DMS 273 (cell line): ENCODE data around the gene IQCH.
"Not testable (repeated sequence)": the region's sequence is repeated elsewhere in the genome, so short reads cannot be mapped to it uniquely, and the experiment has no call there.

Source experiments
- DNase-seq: peaks from one replicate; lab custom pipeline; 2025; ENCODE audit not compliant: unreplicated experiment; lab: John Stamatoyannopoulos, UW

Gene IQCH

GRCh38 chr15:67350042-67350441 is 95.5 kb downstream of the IQCH start:
- DNase-seq, result no peak

DNA sequence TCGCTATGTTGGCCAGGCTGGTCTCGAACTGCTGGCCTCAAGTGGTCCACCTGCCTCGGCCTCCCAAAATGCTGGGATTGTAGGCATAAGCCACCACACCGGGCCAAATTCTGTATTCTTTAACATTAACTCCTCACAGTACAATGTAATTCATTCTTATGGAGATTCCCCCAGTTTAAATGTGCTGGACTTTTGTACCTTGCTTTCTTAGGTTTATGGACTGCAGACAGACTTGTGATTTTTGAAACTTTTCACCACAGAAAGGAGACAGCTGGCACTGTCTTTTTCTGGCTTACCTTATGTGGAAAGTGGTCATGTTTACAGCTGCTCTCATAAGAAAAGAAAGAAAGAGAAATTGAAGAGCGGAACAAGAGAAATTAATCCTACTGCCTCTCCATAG is 103.8 kb downstream of the IQCH start:
- no peak for DNase-seq

DNA sequence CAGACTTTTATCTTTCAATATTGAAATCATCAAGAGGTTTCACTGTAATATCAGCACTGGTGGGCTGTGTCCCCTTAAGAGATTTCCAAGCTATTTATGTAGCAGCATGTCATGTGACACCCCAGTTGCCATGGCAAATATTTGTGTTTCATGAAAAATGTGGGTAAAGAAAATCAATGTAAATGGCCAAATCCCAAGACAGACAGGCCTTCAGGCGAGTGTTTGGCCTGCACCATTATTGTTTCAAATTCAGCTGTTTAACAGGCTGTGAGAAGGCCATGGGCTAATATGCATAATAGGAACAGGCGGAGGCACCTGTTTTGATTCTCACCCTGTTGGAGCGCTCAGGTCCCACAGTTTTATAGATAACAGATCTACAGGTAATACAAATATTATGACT is 104.2 kb downstream of the IQCH start:
- no peak for DNase-seq

GRCh38 chr15:67359431-67360079 is 105.0 kb downstream of the IQCH start:
- DNase-seq, result no peak

DNA sequence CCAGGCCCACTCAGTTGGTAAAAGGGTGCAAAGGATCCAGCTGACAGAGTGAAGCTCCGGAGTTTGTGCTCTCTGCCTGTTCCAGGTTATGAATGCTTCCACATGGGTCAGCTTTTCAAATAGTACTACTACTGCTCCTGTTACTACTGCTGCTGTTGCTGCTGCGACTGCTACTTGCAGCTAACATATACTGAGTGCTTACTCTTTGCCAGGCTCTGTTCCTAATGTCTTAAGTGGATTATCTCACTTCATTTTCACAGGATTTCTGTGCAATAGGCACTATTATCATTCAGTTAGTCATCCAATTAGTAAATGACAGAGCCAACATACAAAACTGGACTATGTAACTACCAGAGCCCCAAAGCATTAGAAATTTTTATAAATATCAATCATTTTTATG is 106.5 kb downstream of the IQCH start:
- DNase-seq, result no peak

DNA sequence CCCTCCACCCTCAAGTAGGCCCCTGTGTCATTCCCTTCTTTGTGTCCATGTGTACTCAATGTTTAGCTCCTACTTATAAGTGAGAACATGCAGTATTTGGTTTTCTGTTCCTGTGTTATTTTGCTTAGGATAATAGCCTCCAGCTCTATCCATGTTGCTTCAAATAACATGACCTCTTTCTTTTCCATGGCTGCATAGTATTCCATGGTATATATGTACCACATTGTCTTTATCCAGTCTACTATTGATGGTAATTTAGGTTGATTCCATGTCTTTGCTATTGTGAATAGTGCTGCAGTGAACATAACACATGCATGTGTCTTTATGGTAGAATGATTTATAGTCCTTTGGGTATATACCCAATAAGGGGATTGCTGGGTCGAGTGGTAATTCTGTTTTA is 109.1 kb downstream of the IQCH start:
- not testable (repeated sequence) for DNase-seq

DNA sequence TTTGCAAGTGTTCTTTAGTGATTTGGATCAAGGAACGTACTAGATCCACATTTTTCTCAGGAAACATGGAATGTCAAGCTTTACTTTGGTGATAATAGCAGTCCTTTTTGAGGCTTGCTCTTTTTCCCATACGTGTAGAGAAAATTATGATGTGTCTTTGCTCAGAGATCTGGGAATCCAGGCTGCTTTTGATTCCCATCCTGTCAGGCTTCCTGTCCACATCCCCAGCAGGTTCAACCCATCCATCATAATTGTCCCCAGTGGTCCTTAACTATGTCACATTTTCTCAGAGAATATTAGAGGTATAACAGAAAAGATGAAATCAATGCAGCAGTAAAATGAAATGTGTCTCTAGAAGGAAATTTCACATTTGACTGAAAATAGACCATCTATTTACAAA is 111.4 kb downstream of the IQCH start:
- DNase-seq, result no peak

GRCh38 chr15:67366904-67367303 is 112.3 kb downstream of the IQCH start:
- no peak for DNase-seq

DNA sequence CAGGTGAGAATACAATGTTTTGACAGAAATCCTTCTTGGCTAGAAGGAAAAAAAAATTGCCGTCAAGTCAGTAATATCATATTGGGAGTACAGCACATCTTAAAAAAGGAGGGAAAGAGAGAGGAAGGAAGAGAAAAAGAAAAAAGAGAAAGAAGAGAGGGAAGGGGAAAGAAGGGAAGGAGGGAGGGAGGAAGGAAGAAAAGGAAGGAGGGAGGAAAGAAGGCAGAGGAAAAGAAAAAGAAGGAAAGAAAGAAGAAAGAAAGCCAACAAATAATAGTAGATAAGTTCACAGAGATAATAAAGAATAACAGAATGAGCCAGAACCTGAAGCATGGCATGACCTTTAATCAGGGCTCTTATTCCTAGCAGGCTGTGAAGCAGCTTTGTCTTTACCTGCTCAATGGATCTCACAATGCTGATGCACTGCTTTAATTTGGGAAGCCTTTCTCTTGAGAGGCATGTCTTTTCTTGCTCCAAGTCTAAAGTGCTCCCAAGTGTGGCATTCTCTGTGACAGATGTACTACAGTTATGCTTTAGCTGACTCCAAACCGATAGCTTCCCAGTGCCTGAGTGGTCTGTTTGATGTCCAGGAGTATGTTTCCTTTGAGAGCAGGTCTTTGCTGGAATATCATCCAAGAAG is 114.9 kb downstream of the IQCH start:
- no peak for DNase-seq

DNA sequence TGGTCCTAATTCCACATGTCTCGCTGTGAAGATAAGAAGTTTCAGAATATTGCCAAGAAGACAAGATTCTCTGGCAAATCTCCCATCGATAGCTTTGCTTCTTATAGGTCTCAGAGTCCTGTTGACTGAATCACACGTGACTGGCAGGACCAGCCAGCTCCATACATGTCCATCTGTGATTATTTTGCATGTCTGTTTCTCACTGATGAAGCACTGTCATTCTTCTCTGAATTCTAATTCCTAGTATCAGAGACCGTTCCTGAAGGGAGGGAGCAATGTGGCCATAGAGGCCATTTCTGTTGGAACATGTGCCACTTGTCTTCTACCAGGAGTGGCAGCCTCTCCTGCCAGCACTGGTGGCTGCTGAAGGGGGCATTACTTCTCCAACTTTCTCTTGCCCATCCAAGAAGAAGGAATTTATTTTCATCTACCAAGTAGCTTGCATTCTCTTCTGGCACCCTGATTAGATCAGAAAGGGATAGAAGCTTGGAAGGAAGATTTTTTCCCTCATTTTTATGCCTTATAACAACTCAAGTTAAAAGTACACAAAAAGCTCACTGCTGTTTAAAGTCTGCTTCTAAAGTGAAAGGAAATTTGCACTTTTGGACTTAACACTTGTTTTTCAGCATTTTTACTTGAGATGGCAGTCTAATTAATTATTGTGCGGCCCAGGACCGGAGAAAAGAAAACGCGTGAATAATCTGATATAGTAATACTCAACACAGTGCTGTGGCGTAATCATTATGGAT is 115.8 kb downstream of the IQCH start:
- no peak for DNase-seq

- DNase-seq, result peak; percentile 6
These were observed 118.0 kb downstream of the IQCH start for GRCh38 chr15:67372543-67372942.

DNA sequence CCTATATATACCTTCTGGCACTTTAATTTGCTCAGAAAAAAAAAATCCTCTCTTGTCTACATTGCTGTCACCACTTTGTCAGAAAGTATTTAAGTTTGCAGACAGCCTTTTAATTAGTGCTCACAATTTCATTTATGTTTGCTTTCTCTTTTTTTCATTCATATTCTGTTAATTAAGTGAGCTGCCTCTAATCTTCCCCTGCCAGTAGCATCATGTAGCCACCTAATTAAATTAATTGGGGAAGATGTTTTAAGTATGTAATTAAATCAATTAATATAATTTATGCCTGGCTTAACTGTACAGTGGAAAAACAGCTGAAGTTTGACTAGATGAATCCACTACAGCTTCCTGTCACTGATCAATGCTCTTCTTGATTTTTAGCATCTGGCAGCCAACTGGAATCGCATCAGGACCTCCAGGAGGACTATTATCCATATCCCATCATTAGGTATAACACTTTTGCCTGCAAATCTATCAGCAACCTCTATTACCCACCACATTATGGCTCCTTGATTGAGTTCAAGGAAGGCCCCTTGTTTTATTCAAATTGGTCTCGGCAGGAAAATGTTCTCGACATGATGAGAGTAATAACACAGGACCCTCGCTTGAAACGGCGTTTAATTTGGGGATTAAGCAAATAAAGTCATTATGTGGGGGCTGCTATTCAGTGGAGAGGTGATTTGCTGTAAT is 118.5 kb downstream of the IQCH start:
- DNase-seq, result no peak

GRCh38 chr15:67373971-67374370 is 119.4 kb downstream of the IQCH start:
- no peak for DNase-seq

DNA sequence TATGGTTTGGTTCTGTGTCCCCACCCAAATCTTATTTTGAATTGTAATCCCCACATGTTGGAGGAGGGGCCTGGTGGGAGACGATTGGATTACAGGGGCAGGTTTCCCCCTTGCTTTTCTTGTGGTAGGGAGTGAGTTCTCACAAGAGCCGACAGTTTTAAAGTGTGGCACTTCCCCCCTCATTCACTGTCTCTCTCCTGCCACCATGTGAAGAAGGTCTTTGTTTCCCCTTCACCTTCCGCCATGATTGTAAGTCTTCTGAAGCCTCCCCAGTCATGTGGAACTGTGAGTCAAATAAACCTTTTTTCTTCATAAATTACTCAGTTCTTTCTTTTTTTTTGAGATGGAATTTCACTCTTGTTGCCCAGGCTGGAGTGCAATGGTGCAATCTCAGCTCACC is 124.9 kb downstream of the IQCH start:
- no peak for DNase-seq

GRCh38 chr15:67380921-67381320 is 126.3 kb downstream of the IQCH start:
- DNase-seq, result no peak

DNA sequence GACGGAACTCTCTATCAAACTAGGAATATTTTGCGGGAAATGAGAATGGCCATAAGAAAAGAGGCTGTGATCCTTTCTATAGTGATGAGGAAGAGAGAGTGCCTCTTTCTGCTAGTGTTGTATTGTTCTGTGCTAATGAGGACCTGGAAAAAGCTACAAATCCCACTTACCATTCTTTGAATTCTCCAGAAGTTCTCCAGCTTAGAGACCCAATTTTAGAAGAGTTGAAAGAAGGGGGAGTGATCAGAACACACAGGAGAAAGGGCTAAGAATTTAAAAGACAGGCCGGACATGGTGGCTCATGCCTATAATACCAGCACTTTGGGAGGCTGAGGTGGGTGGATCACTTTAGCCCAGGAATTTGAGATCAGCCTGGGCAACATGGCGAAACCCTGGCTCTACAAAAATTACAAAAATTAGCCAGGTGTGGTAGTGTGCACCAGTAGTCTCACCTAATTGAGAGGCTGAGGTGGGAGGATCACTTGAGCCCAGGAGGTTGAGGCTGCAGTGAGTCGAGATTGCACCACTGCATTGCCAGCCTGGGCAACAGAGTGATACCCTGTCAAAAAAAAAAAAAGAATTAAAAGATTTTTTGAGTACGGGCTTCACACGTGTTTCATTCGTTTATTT is 126.9 kb downstream of the IQCH start:
- no peak for DNase-seq

DNA sequence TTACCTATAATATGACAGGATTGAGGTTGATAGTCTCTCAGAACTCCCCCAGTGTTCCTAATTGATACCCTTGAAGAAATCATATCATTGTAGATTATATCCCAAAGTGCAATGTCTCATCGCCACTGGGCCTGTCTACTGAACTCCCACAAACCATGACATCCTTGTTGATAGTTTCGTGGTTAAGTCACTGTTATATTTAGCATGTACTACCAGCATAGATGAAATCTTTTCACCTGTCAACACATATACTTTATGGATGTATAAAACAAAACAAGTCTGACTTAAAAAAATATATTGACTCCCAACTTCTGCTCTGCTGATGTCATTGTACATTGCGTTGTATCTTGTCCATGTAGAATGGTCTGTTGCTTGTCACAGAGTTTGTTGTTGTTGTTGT is 128.1 kb downstream of the IQCH start:
- no peak for DNase-seq

DNA sequence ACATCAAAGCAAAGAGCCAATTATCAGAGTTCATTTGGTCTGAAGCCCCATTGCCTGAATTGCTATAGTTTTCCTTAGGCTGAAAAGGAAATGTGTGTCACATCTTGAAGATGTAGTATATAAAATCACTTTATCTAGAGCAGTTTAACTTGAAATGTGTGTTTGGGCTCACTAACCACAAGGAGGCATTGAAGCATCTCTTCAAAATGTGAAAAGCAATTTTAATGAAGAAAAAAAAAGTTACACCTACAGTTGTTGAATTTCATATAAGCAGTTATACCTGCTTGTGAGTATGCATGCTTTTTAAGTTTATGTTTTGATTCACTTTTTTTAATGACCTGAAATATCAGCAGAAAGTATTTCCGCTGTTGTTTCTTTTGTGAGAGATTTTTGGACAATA is 129.3 kb downstream of the IQCH start:
- peak; percentile 11 for DNase-seq

DNA sequence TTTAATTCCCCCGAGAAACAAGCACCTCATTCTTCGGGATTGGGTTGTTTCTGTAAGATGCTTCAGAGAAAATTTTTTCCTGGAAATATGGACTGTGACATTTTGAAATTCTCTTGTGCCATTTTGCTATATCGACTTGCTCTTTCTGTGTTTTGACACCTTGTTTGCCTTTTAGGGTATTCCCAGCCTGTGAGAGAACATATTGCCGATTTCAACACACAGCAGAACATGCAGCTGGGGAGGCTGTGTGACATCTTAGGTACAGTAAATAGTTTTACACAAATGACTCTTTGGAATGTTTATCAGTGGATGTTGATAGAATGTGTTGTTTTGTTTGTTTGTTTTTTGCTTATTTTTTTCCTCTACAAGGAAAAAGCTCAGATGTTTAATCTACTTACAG is 130.2 kb downstream of the IQCH start:
- no peak for DNase-seq

GRCh38 chr15:67385971-67386370 is 131.4 kb downstream of the IQCH start:
- DNase-seq, result no peak

DNA sequence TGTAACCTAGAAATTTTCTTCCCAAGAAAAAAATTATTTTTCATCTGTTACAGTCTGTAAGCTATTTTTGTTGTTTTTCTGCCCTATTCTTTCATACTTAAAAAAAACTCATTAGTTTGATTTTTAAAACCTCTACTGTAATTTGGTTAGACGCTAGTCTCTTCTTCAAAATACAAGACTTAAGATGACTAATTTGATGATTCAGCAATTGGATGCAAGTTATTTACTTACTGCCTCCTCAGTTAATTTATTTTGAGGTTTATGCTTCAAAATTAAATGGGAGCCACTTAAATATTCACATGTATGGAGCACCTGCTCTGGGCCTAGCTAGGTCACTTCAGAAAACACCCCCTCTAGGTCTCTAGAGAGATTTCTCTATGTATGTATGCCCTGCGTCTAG is 132.4 kb downstream of the IQCH start:
- DNase-seq, result no peak
